Activated CD4-positive, alpha-beta T cell treated with anti-CD3 and anti-CD28 coated beads, Interleukin-2, amount 10 ng/mL, durations not matched to agents 24 days and 14 days (primary cell): Measurements from ENCODE around the gene LRRC15. TPM values are rescaled to one million over a fixed set of nuclear protein-coding genes. Genes with fewer than 3 reads are reported as not detected.
A peak's percentile ranks its signal among the peaks of the same experiment; 100 is the strongest.

Source experiments
- DNase-seq: peaks from one replicate; pipeline ENCODE4 v3.0.0; 2022
- H3K27ac Mint-ChIP-seq: one replicate; pipeline ENCODE4 v1.8.0; 2022; ENCODE audit warnings: mild to moderate bottlenecking, mixed read lengths
- H3K27me3 Mint-ChIP-seq: one replicate; pipeline ENCODE4 v1.8.0; 2022; ENCODE audit warnings: mixed read lengths
- H3K36me3 Mint-ChIP-seq: one replicate; pipeline ENCODE4 v1.8.0; 2022; ENCODE audit warnings: low read depth, mild to moderate bottlenecking, mixed read lengths
- H3K4me1 Mint-ChIP-seq: one replicate; pipeline ENCODE4 v1.8.0; 2021; ENCODE audit warnings: mixed read lengths
- H3K4me3 Mint-ChIP-seq: one replicate; pipeline ENCODE4 v1.8.0; 2022; ENCODE audit warnings: mild to moderate bottlenecking, moderate library complexity, mixed read lengths
- H3K9me3 Mint-ChIP-seq: one replicate; pipeline ENCODE4 v1.8.0; 2021; ENCODE audit warnings: mixed read lengths
- intact Hi-C: fragments of 100-400 bp; cut with micrococcal nuclease; formaldehyde crosslinking; loops from one replicate; pipeline ENCODE4 v1.15.1; 2023
- total RNA-seq: library from RNA; stranded (reverse); gene quantifications from 2 replicates; pipeline ENCODE4 v1.2.3, GENCODE V29; 2022

Gene LRRC15
- total RNA-seq, 1 donor from 2014 or later, result not detected

DNA sequence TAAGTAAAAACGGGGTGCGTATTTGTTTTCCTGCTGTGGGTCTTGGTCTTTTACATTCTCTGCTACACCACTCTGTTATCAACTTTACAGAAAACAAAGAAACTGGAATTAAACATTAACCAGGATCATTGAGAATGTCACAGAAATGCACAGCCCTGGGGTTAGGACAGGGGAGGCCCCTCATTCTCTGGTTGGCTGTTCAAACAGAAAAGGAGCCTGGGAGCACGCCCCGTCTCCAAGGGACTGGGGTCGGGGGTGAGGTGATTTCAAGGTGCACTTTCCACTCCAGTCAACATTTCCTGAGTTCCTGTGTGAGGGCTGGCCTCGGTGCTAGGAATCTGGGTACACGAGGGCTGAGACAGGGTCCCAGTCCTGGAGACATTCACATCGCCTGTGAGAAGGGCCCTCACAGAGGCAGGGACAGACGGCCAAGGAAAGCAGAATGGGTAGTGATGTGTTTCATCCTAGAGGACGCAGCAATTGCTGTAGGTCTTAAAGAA, 48.7 kb downstream of the LRRC15 start:
- intact Hi-C loops, result loop anchor here (10.0 kb wide), 1 partner anchor 1646 kb away; no protein-coding TSS in a partner anchor
- Mint-ChIP-seq H3K4me1 (peaks cover 12% of the 10 kb centered on the region), H3K36me3 (peaks cover 2% of the 10 kb centered on the region), H3K27ac (no peak overlapping the region), H3K9me3 (peaks cover 6% of the 10 kb centered on the region), H3K4me3 (no peak overlapping the region), H3K27me3 (peaks cover 27% of the 10 kb centered on the region)
- DNase-seq, result no peak

- intact Hi-C loops, result loop anchor here (10.0 kb wide), 1 partner anchor 1645 kb away; no protein-coding TSS in a partner anchor
- Mint-ChIP-seq H3K36me3 (peaks cover 2% of the 10 kb centered on the region), H3K27me3 (peaks cover 27% of the 10 kb centered on the region)
These were observed 49.4 kb downstream of the LRRC15 start for GRCh38 chr3:194320100-194320499.

DNA sequence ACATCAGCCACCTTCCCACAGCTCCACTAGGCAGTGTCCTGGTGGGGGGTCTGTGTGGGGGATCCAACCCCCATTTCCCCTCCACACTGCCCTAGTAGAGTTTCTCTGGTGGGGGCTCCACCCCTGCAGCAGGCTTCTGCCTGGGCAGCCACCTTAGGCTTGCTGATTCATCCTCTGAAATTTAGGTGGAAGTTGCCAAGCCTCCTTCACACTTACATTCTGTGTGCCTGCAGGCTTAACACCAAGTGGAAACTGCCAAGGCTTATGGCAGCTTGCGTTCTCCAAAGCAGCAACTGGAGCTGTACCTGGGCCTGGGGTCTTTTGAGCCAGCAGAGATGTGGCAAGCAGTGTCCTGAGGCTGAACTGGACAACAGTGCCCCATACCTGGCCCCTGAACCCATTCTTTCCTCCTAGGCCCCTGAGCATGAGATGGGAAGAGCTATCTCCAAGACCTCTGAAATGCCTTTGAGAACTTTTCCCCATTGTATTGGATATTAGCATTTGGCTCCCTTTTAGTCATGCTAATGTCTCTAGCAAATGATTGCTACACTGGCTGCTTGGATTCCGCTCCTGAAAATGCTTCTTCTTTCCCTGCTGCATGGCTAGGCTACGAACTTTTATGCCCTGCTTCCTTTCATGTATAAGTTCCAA, 50.9 kb downstream of the LRRC15 start:
- peaks cover 20% of the 10 kb centered on the region for H3K4me1 Mint-ChIP-seq
- H3K27me3 Mint-ChIP-seq, result peaks cover 26% of the 10 kb centered on the region
- no peak overlapping the region for H3K4me3 Mint-ChIP-seq
- H3K27ac Mint-ChIP-seq, result no peak overlapping the region
- DNase-seq, result no peak
- H3K36me3 Mint-ChIP-seq, result peaks cover 2% of the 10 kb centered on the region
- intact Hi-C loops, result loop anchor here (5.0 kb wide), 1 partner anchor 116 kb away; no protein-coding TSS in a partner anchor
- H3K9me3 Mint-ChIP-seq, result peaks cover 6% of the 10 kb centered on the region

More at GRCh38 chr3:194320100-194320499, 49.4 kb downstream of the LRRC15 start:
- DNase-seq, result no peak
- no peak overlapping the region for H3K4me3 Mint-ChIP-seq
- no peak overlapping the region for H3K27ac Mint-ChIP-seq
- peaks cover 16% of the 10 kb centered on the region for H3K4me1 Mint-ChIP-seq
- H3K9me3 Mint-ChIP-seq, result peaks cover 6% of the 10 kb centered on the region

- H3K27me3 Mint-ChIP-seq, result peaks cover 13% of the 10 kb centered on the region
- no peak overlapping the region for H3K27ac Mint-ChIP-seq
- intact Hi-C loops, result loop anchor here (1.0 to 5.0 kb wide), 2 partner anchors 115 to 652 kb away; no protein-coding TSS in a partner anchor
- peaks cover 6% of the 10 kb centered on the region for H3K9me3 Mint-ChIP-seq
- H3K4me1 Mint-ChIP-seq, result peaks cover 32% of the 10 kb centered on the region
- H3K4me3 Mint-ChIP-seq, result no peak overlapping the region
- H3K36me3 Mint-ChIP-seq, result peaks cover 2% of the 10 kb centered on the region
- no peak for DNase-seq
These were observed 52.6 kb downstream of the LRRC15 start for GRCh38 chr3:194316918-194317317.

GRCh38 chr3:194315965-194316361, 53.6 kb downstream of the LRRC15 start:
- Mint-ChIP-seq H3K36me3 (peaks cover 2% of the 10 kb centered on the region), H3K4me1 (peaks cover 38% of the 10 kb centered on the region), H3K4me3 (peak overlapping the region; percentile 59), H3K27me3 (peaks cover 13% of the 10 kb centered on the region), H3K27ac (no peak overlapping the region), H3K9me3 (peaks cover 6% of the 10 kb centered on the region)
- no peak for DNase-seq
- intact Hi-C loops, result loop anchor here (1.0 to 5.0 kb wide), 4 partner anchors 114 to 651 kb away; no protein-coding TSS in a partner anchor

DNA sequence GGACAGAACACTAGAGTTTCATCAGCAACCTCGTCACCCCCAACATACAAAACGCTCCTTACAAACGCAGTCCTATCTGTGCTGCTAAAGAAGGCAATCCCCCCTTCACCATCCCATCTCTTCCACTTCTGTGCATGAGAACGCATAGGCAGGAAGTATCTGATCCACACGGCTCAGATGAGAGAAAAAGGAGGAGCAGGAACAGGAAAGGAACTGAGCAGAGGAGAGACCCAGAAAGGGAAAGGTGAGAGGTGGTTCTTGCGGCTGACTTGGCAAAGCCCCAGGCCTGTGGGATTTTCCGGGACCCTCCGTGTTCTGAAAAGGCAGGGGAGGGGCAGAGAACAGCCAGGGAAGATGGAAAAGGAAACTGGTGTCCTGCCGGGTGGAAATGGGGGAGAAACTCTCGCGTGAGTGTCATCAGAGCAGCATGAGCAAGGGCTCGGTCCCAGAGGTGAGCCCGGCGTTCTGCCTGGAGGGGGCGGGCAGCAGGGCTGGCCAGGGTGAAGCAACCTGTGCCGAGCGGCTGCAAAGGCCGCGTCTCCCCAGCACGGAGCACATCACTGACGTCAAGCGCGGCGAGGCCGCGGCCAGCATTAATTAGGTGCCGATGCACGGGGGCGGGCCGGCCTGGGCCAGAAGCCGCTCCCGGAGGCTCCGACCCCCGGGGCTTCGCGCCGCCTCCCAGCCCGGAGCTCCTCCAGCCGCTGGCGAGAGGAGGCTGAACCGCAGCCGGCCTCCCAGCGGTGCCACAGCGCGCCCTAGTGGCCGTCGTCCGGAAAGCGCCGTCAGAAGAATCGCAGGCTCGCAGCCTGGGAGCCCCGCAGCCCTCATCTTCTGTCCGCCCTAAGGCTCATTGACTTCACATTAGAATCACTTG, 54.2 kb downstream of the LRRC15 start:
- peaks cover 40% of the 10 kb centered on the region for H3K4me1 Mint-ChIP-seq
- peaks cover 2% of the 10 kb centered on the region for H3K36me3 Mint-ChIP-seq
- peaks cover 9% of the 10 kb centered on the region for H3K27me3 Mint-ChIP-seq
- peak; percentile 96 for DNase-seq
- peak overlapping the region; percentile 0 for H3K27ac Mint-ChIP-seq
- intact Hi-C loops, result loop anchor here (1.0 to 5.0 kb wide), 3 partner anchors 113 to 534 kb away; no protein-coding TSS in a partner anchor
- H3K9me3 Mint-ChIP-seq, result peaks cover 6% of the 10 kb centered on the region
- H3K4me3 Mint-ChIP-seq, result peak overlapping the region; percentile 67

DNA sequence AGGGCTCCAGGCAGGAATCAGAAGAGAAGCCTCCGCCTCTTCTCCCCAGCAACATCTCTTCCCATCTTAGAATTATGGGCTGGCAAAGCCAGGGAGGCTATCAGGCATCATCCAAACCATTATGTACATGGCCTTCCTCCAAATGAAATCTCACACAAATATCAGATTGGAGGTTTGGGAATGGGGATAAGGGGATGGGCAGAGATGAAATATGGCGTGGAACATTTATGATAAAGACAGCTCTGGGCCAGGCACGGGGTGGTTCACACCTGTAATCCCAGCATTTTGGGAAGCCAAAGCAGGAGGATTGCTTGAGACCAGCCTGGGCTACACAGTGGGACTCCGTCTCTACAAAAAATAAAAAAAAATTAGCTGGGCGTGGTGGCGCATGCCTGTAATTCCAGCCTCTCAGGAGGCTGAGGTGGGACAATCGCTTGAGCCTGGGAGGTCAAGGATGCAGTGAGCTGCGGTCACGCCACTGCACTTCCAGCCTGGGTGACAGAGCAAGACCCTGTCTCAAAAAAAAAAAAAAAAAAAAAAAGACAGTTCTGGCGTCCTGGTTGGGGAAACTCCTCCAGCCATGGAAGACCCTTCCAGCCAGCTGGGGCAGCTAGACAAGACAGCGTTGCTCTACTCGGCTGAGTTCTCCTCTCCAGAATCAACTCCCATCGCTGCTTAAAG, 55.0 kb downstream of the LRRC15 start:
- peaks cover 41% of the 10 kb centered on the region for H3K4me1 Mint-ChIP-seq
- H3K4me3 Mint-ChIP-seq, result no peak overlapping the region
- peaks cover 9% of the 10 kb centered on the region for H3K27me3 Mint-ChIP-seq

DNA sequence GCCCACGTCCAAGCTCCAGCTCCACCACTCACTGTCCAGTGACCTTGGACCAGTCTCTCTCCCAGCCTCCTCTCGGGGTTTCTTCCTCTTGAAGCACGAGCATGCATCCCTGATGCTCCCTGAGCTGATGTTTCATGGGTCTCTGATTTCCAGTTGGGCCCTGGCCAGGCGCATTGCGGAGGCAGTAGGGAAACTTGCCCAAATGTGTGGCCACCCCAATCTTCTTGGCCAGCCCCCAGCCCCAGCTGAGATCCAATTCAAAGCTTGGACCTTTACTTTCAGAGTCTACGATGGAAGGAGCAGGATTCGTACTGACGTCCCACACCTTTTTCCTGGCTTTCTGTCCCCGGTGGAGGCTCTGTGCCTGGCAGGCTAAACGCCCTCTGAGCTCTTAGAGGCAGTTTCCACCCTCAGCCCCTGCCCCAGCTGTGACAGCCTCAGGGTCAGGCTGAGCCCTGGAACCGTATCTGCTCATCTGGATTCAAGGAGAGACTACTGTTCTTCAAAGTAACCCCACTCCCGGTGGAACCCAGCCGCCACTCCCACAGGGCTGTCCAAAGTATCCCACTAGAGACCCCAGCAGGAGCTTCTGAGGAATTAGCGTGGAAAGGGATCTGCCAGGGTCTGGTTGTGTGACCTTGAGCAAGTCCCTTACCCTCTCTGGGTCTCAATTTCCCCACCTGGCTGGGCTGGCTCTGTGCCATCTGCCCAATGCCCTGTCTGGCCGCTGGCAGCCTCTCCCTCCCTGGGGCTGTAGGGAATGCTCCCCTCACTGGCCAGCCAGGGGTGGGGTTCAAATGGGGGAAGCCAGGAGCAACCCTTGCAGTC, 55.8 kb downstream of the LRRC15 start:
- no peak for DNase-seq
- no peak overlapping the region for H3K27ac Mint-ChIP-seq
- H3K9me3 Mint-ChIP-seq, result no peaks in the 10 kb centered on the region
- peaks cover 9% of the 10 kb centered on the region for H3K27me3 Mint-ChIP-seq
- intact Hi-C loops, result loop anchor here (2.0 kb wide), 1 partner anchor 179 kb away; no protein-coding TSS in a partner anchor
- no peaks in the 10 kb centered on the region for H3K36me3 Mint-ChIP-seq
- H3K4me3 Mint-ChIP-seq, result no peak overlapping the region
- peaks cover 49% of the 10 kb centered on the region for H3K4me1 Mint-ChIP-seq

More for the DNA sequence above, 55.0 kb downstream of the LRRC15 start:
- Mint-ChIP-seq H3K9me3 (peaks cover 6% of the 10 kb centered on the region), H3K27ac (no peak overlapping the region), H3K36me3 (peaks cover 2% of the 10 kb centered on the region)
- DNase-seq, result no peak
- intact Hi-C loops, result loop anchor here (1.0 to 5.0 kb wide), 3 partner anchors 112 to 533 kb away; no protein-coding TSS in a partner anchor

GRCh38 chr3:194312743-194313281, 56.7 kb downstream of the LRRC15 start:
- intact Hi-C loops, result no loop called here
- Mint-ChIP-seq H3K4me3 (peak overlapping the region; percentile 38), H3K9me3 (no peaks in the 10 kb centered on the region), H3K27ac (no peak overlapping the region), H3K36me3 (no peaks in the 10 kb centered on the region), H3K4me1 (peaks cover 55% of the 10 kb centered on the region), H3K27me3 (peaks cover 9% of the 10 kb centered on the region)
- no peak for DNase-seq

DNA sequence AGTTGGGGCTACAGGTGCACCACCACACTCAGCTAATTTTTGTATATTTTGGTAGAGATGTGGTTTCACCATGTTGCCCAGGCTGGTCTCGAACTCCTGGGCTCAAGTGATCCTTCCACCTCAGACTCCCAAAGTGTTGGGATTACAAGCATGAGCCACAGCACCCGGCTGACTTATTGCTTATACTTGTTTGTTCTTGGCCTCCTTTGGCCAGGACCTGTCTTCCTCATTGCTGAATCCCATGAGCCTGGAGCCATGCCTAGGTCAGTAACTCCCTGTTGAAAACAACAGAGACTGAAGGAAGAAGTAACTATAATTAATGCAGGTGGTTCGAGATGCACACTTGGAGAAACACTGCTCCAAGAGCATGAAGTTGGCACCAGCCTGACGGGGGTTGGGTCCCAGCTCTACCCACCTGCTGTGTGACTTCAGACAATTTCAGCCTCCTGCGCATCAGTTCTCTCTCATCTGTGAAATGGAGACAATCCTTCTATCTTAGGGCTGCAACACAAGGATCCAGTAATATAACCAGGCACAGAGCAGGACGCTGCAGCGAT, 57.3 kb downstream of the LRRC15 start:
- H3K9me3 Mint-ChIP-seq, result no peaks in the 10 kb centered on the region
- peaks cover 61% of the 10 kb centered on the region for H3K4me1 Mint-ChIP-seq
- peaks cover 3% of the 10 kb centered on the region for H3K27me3 Mint-ChIP-seq
- DNase-seq, result no peak
- H3K36me3 Mint-ChIP-seq, result no peaks in the 10 kb centered on the region
- peak overlapping the region; percentile 38 for H3K4me3 Mint-ChIP-seq
- intact Hi-C loops, result no loop called here
- H3K27ac Mint-ChIP-seq, result no peak overlapping the region

- DNase-seq, result no peak
- H3K4me1 Mint-ChIP-seq, result peaks cover 64% of the 10 kb centered on the region
- peak overlapping the region; percentile 3 for H3K4me3 Mint-ChIP-seq
- intact Hi-C loops, result no loop called here
- H3K27me3 Mint-ChIP-seq, result no peaks in the 10 kb centered on the region
- H3K9me3 Mint-ChIP-seq, result no peaks in the 10 kb centered on the region
- H3K27ac Mint-ChIP-seq, result peak overlapping the region; percentile 3
- H3K36me3 Mint-ChIP-seq, result no peaks in the 10 kb centered on the region
These were observed 58.5 kb downstream of the LRRC15 start for GRCh38 chr3:194311000-194311399.
